SK-N-SH (cell line): ENCODE measurements around the gene GZMA. TPM values are rescaled to one million over a fixed set of nuclear protein-coding genes. Genes with fewer than 3 reads are reported as not detected.

Experiments
- CTCF ChIA-PET: fragments of 300-600, 350-600 bp; formaldehyde crosslinking; extraction: SDS; loops from one replicate; lab custom pipeline; 2021; lab: Yijun Ruan, JAX
- POLR2A ChIA-PET: fragments of 350-600 bp; sonication (Branson Sonifier 250); formaldehyde crosslinking; extraction: SDS; loops from one replicate; lab custom pipeline; 2020; ENCODE audit warnings: antibody characterized with exemption, inconsistent platforms; lab: Yijun Ruan, JAX
- DNase-seq: peaks from one replicate; pipeline ENCODE4 v3.0.0; 2012
- H2AFZ ChIP-seq: fragments of 200-600 bp; sonication (generic); 2 replicates; pipeline ENCODE4 v1.8.1; 2016; ENCODE audit warnings: antibody characterized with exemption, mild to moderate bottlenecking, low read depth
- H3F3A ChIP-seq: fragments of 200-600 bp; sonication (generic); replicated peaks from 2 replicates; pipeline ENCODE3; 2016; ENCODE audit warnings: antibody characterized with exemption, mild to moderate bottlenecking; ENCODE audit not compliant: insufficient read depth
- H3K27ac ChIP-seq, 2 experiments: fragments of 200-500 bp in 1 of 2; fragments of 200-600 bp in 1 of 2; sonication (Bioruptor generic) in 1 of 2; sonication (generic), shearing (Covaris generic) in 1 of 2; 2 replicates each; pipeline versions ENCODE4 v1.5.1 to v1.6.1; 2014 to 2016; ENCODE audit warnings: low read depth in 2 of 2, inconsistent platforms in 1 of 2, low read length in 1 of 2, mild to moderate bottlenecking in 1 of 2, mixed read lengths in 1 of 2
- H3K27me3 ChIP-seq: fragments of 200-600 bp; sonication (generic), shearing (Covaris generic); 2 replicates; pipeline ENCODE4 v1.6.1; 2016; ENCODE audit warnings: mixed run types; ENCODE audit not compliant: insufficient read depth
- H3K36me3 ChIP-seq, 2 experiments: fragments of 200-500 bp in 1 of 2; fragments of 200-600 bp in 1 of 2; sonication (Bioruptor generic) in 1 of 2; sonication (generic) in 1 of 2; replicated peaks in 1 of 2; 2 replicates each; pipeline versions ENCODE3 to v1.5.1; 2014 to 2016; ENCODE audit warnings: low read length in 1 of 2, mild to moderate bottlenecking in 1 of 2; ENCODE audit not compliant: insufficient read depth in 2 of 2, control insufficient read depth in 1 of 2
- H3K4me1 ChIP-seq, 2 experiments: fragments of 200-500 bp in 1 of 2; fragments of 200-600 bp in 1 of 2; sonication (Bioruptor generic) in 1 of 2; sonication (generic), shearing (Covaris generic) in 1 of 2; 2 replicates each; pipeline versions ENCODE4 v1.5.1 to v1.6.1; 2014 to 2016; ENCODE audit warnings: low read depth in 1 of 2, low read length in 1 of 2, mixed run types in 1 of 2; ENCODE audit not compliant: insufficient read depth in 2 of 2, control insufficient read depth in 1 of 2
- H3K4me2 ChIP-seq: fragments of 200-600 bp; sonication (generic), shearing (Covaris generic); 2 replicates; pipeline ENCODE4 v1.6.1; 2017; ENCODE audit warnings: mixed run types
- H3K4me3 ChIP-seq, 2 experiments: fragments of 200-500 bp in 1 of 2; fragments of 200-600 bp in 1 of 2; sonication (Bioruptor generic) in 1 of 2; sonication (generic), shearing (Covaris generic) in 1 of 2; 2 replicates each; pipeline versions ENCODE4 v1.5.1 to v1.8.1; 2014 to 2016; ENCODE audit warnings: low read depth in 2 of 2, inconsistent platforms in 1 of 2, low read length in 1 of 2, mild to moderate bottlenecking in 1 of 2, mixed read lengths in 1 of 2, moderate library complexity in 1 of 2
- H3K79me2 ChIP-seq: fragments of 200-600 bp; sonication (generic); 2 replicates; pipeline ENCODE4 v1.8.1; 2017; ENCODE audit warnings: mild to moderate bottlenecking; ENCODE audit not compliant: insufficient read depth
- H3K9ac ChIP-seq: fragments of 200-600 bp; sonication (generic); 2 replicates; pipeline ENCODE4 v1.6.1; 2017; ENCODE audit warnings: mixed run types
- H3K9me2 ChIP-seq: fragments of 200-600 bp; sonication (generic); 2 replicates; pipeline ENCODE4 v1.6.1; 2017; ENCODE audit warnings: mixed run types
- H3K9me3 ChIP-seq: fragments of 200-600 bp; sonication (generic); 2 replicates; pipeline ENCODE4 v1.6.1; 2017; ENCODE audit warnings: mixed run types, mild to moderate bottlenecking, moderate library complexity
- H4K20me1 ChIP-seq: fragments of 200-600 bp; sonication (generic); 2 replicates; pipeline ENCODE4 v1.6.1; 2017; ENCODE audit warnings: mild to moderate bottlenecking, mixed run types; ENCODE audit not compliant: insufficient read depth
- CHD2 ChIP-seq: fragments of 150-350 bp; IDR thresholded peaks from 2 replicates; pipeline ENCODE4 v1.6.1; 2018; ENCODE audit warnings: low read length; ENCODE audit not compliant: partially characterized antibody
- CTCF ChIP-seq: fragments of 200-600 bp; sonication (generic); IDR thresholded peaks from 2 replicates; pipeline ENCODE4 v1.6.1; 2017; ENCODE audit warnings: antibody characterized with exemption, mild to moderate bottlenecking, moderate library complexity
- ELF1 ChIP-seq: IDR thresholded peaks from 2 replicates; pipeline ENCODE4 v1.4.0; 2012
- GABPA ChIP-seq: IDR thresholded peaks from 2 replicates; pipeline ENCODE4 v1.4.0; 2012; ENCODE audit warnings: low read depth, mild to moderate bottlenecking
- GATA2 ChIP-seq: sonication (generic); formaldehyde crosslinking; IDR thresholded peaks from 2 replicates; pipeline ENCODE4 v1.5.0; 2020; ENCODE audit warnings: mild to moderate bottlenecking, missing genetic modification reagents
- IRF3 ChIP-seq: fragments of 150-350 bp; IDR thresholded peaks from 2 replicates; pipeline ENCODE4 v1.6.1; 2016; ENCODE audit warnings: mild to moderate bottlenecking, low read depth, low read length
- JUND ChIP-seq: IDR thresholded peaks from 2 replicates; pipeline ENCODE4 v1.4.0; 2012
- NFIC ChIP-seq: IDR thresholded peaks from 2 replicates; pipeline ENCODE4 v1.4.0; 2012; ENCODE audit warnings: borderline replicate concordance
- POLR2AphosphoS5 ChIP-seq: IDR thresholded peaks from 2 replicates; pipeline ENCODE4 v1.6.1; 2012; ENCODE audit warnings: low read depth, low read length
- RAD21 ChIP-seq: IDR thresholded peaks from 2 replicates; pipeline ENCODE4 v1.6.1; 2012; ENCODE audit warnings: mild to moderate bottlenecking, low read length
- RFX5 ChIP-seq: IDR thresholded peaks from 2 replicates; pipeline ENCODE4 v1.6.1; 2012; ENCODE audit warnings: mild to moderate bottlenecking, improper control_type of control experiment, low read length
- RXRA ChIP-seq: IDR thresholded peaks from 2 replicates; pipeline ENCODE4 v1.4.0; 2012; ENCODE audit warnings: low read depth, mild to moderate bottlenecking, borderline replicate concordance
- USF1 ChIP-seq: IDR thresholded peaks from 2 replicates; pipeline ENCODE4 v1.4.0; 2012; ENCODE audit warnings: low read depth, borderline replicate concordance
- YY1 ChIP-seq: IDR thresholded peaks from 2 replicates; pipeline ENCODE4 v1.4.0; 2012; ENCODE audit warnings: low read depth, mild to moderate bottlenecking
- WGBS: methylation state at CpG from one replicate; pipeline ENCODE4 v1.1.6; 2017; ENCODE audit warnings: low lambda C conversion rate; 5-methylcytosine and 5-hydroxymethylcytosine counted together
- polyA plus RNA-seq, 3 experiments: library from polyadenylated mRNA; depleted of rRNA; stranded (reverse); fragments of >200 nt; gene quantifications; 2 replicates each; pipeline ENCODE4 v1.2.3, GENCODE V29; 2012
- TF ChIP-seq, protein P1 (sequence below): IDR thresholded peaks from 2 replicates; pipeline ENCODE4 v1.4.0; 2012; ENCODE audit warnings: low read depth

GZMA gene
- polyA plus RNA-seq, 1 of the 3 experiments (the other 2 are of a cell fraction): 0.07 TPM

DNA sequence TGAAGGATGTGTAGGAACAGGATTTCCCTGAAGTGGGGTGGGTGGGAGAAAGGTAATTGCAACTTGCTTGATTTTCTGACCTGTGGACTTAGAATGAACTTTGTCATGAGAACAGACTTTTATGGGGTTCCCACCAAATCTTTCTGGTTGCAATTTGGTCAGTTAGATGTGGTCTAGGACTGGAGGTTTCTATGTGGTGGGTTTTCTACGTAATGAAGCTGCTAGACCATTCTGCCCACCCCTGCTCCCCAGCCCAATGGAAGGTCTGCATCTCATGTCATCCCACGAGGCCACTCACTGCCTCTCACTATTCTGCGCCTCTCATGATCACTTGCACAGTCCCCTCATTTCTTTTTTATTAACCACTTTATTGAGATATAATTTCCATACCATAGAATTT, 37.9 kb upstream of the GZMA start:
- Histone ChIP-seq H3K79me2 (no peaks in the 10 kb centered on the region), H3K4me2 (no peak overlapping the region), H3K36me3 (no peaks in the 10 kb centered on the region), H3K9me2 (no peaks in the 10 kb centered on the region), H4K20me1 (no peaks in the 10 kb centered on the region), H2AFZ (no peak overlapping the region), H3K27me3 (no peaks in the 10 kb centered on the region; the same call in 1 of the 2 replicates), H3F3A (peaks cover 11% of the 10 kb centered on the region), H3K9ac (no peak overlapping the region), H3K27ac (peak overlapping the region in 1 of 2 experiments; percentile 72; a peak in 2 of 4 replicates), H3K4me1 (no peaks in the 10 kb centered on the region), H3K4me3 (no peak overlapping the region), H3K9me3 (no peaks in the 10 kb centered on the region)
- no peak for TF ChIP-seq RAD21
- WGBS: 13% methylated on average over 3 of the region's 3 CpGs
- ChIA-PET CTCF (no interaction called here), POLR2A (no interaction called here)
- no peak for DNase-seq

- no peaks in the 10 kb centered on the region for H3K4me1 ChIP-seq
- H3K9ac ChIP-seq: no peak overlapping the region
- H2AFZ ChIP-seq: no peak overlapping the region
- no peaks in the 10 kb centered on the region for H3K79me2 ChIP-seq
- no peak for DNase-seq
- H3K36me3 ChIP-seq: no peaks in the 10 kb centered on the region
- no peaks in the 10 kb centered on the region for H4K20me1 ChIP-seq
- POLR2A ChIA-PET: no interaction called here
- H3K9me3 ChIP-seq: no peaks in the 10 kb centered on the region
- no peaks in the 10 kb centered on the region for H3K9me2 ChIP-seq
- no peak overlapping the region for H3K27ac ChIP-seq
- peaks cover 6% of the 10 kb centered on the region; the same call in 1 of the 2 replicates for H3K27me3 ChIP-seq
- no peak for TF ChIP-seq RXRA
- no peak for TF ChIP-seq YY1
- TF ChIP-seq NFIC: no peak
- TF ChIP-seq, protein P1, sequence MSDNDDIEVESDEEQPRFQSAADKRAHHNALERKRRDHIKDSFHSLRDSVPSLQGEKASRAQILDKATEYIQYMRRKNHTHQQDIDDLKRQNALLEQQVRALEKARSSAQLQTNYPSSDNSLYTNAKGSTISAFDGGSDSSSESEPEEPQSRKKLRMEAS: no peak
- no peak for TF ChIP-seq GATA2
- no peak for TF ChIP-seq ELF1
- no peak for TF ChIP-seq GABPA
- no peak for TF ChIP-seq IRF3
- TF ChIP-seq CTCF: no peak
- no peak for TF ChIP-seq RFX5
- TF ChIP-seq POLR2AphosphoS5: no peak
- no peak for TF ChIP-seq CHD2
- no peak for TF ChIP-seq USF1
- no peak for TF ChIP-seq JUND
- TF ChIP-seq, all 33 proteins: peak for 0
- peaks cover 11% of the 10 kb centered on the region for H3F3A ChIP-seq
- CTCF ChIA-PET: interaction anchor here (1.0 kb wide), 1 partner anchor 709 kb away, joined by 3 read pairs; no protein-coding TSS in a partner anchor
- H3K4me2 ChIP-seq: no peak overlapping the region
- no peak overlapping the region for H3K4me3 ChIP-seq
- 42% methylated on average over 3 of the region's 3 CpGs for WGBS
Observed at GRCh38 chr5:55066277-55066676, 36.2 kb upstream of the GZMA start.
